Endothelial cell of umbilical vein (primary cell): ENCODE results near the gene ZNF764. TPM values are rescaled to one million over a fixed set of nuclear protein-coding genes. Genes with fewer than 3 reads are reported as not detected.

ENCODE experiments used
- BruUV-seq: library from RNA; stranded (reverse); fragments of 400-500 nt; replicated peaks from 2 replicates; lab custom pipeline; 2021; lab: Mats Ljungman, UMichigan
- CTCF ChIA-PET: fragments of 300-600, 350-600 bp; sonication (Branson Sonifier 250); formaldehyde crosslinking; loops from one replicate; lab custom pipeline; 2021; ENCODE audit warnings: antibody characterized with exemption, inconsistent platforms; lab: Charles Lee
- POLR2A ChIA-PET: fragments of 300-600, 350-600 bp; sonication (Branson Sonifier 250); formaldehyde crosslinking; loops from one replicate; lab custom pipeline; 2021; ENCODE audit warnings: antibody characterized with exemption, inconsistent platforms; lab: Charles Lee
- DNase-seq: peaks from one replicate; pipeline ENCODE4 v3.0.0-alpha.2; 2011; ENCODE audit warnings: low read depth, low spot score
- FAIRE-seq: peaks from 2 replicates; lab custom pipeline; 2011; peaks lifted over from hg19 to GRCh38; lab: Jason Lieb, UNC
- H2AFZ ChIP-seq: 2 replicates; pipeline ENCODE4 v1.6.0; 2012; ENCODE audit warnings: low read depth, low read length, control low read depth, inconsistent platforms
- H3K27ac ChIP-seq: 2 replicates; pipeline ENCODE4 v1.5.1; 2011; ENCODE audit warnings: low read depth, mild to moderate bottlenecking, control low read depth, low read length, moderate library complexity; ENCODE audit not compliant: insufficient read depth
- H3K27me3 ChIP-seq, 2 experiments: 2 replicates each; pipeline versions ENCODE4 v1.6.0 to v1.6.1; 2011; ENCODE audit warnings: low read length in 2 of 2, mixed read lengths in 1 of 2; ENCODE audit not compliant: control insufficient read depth in 2 of 2, insufficient read depth in 2 of 2
- H3K36me3 ChIP-seq, 2 experiments: 2 replicates in 1 of 2; 3 replicates in 1 of 2; pipeline ENCODE4 v1.5.1; 2011; ENCODE audit warnings: low read length in 2 of 2, mild to moderate bottlenecking in 1 of 2, moderate library complexity in 1 of 2; ENCODE audit not compliant: control insufficient read depth in 2 of 2, insufficient read depth in 2 of 2; ENCODE audit errors: extremely low read depth in 1 of 2
- H3K4me1 ChIP-seq: 3 replicates; pipeline ENCODE4 v1.5.1; 2011; ENCODE audit warnings: mild to moderate bottlenecking, low read length; ENCODE audit not compliant: control insufficient read depth, insufficient read depth; ENCODE audit errors: extremely low read depth
- H3K4me2 ChIP-seq: 2 replicates; pipeline ENCODE4 v1.6.1; 2011; ENCODE audit warnings: low read length, control low read depth, mixed read lengths; ENCODE audit not compliant: insufficient read depth
- H3K4me3 ChIP-seq, 3 experiments: fragments of 200-600 bp in 1 of 3; sonication (generic), shearing (Covaris generic) in 1 of 3; replicated peaks in 1 of 3; 2 replicates each; pipeline ENCODE4 v1.5.1; 2011 to 2016; ENCODE audit warnings: control low read depth in 3 of 3, low read length in 3 of 3, mild to moderate bottlenecking in 2 of 3, inconsistent platforms in 1 of 3, low read depth in 1 of 3, moderate library complexity in 1 of 3; ENCODE audit not compliant: insufficient read depth in 1 of 3
- H3K79me2 ChIP-seq: 2 replicates; pipeline ENCODE4 v1.6.0; 2012; ENCODE audit warnings: low read length, inconsistent platforms; ENCODE audit not compliant: control insufficient read depth, insufficient read depth
- H3K9ac ChIP-seq: replicated peaks from 2 replicates; pipeline ENCODE3; 2011; ENCODE audit warnings: low read length, control low read depth; ENCODE audit not compliant: insufficient read depth; ENCODE audit errors: extremely low read depth
- H3K9me1 ChIP-seq: replicated peaks from 3 replicates; pipeline ENCODE4 v1.6.0; 2011; ENCODE audit warnings: mild to moderate bottlenecking, low read length; ENCODE audit not compliant: control insufficient read depth, insufficient read depth; ENCODE audit errors: extremely low read depth
- H3K9me3 ChIP-seq: replicated peaks from 2 replicates; pipeline ENCODE4 v1.5.1; 2012; ENCODE audit warnings: low read length, inconsistent platforms; ENCODE audit not compliant: control insufficient read depth, insufficient read depth
- H4K20me1 ChIP-seq: replicated peaks from 2 replicates; pipeline ENCODE3; 2011; ENCODE audit warnings: mild to moderate bottlenecking, low read length; ENCODE audit not compliant: control insufficient read depth, insufficient read depth; ENCODE audit errors: extremely low read depth
- EZH2 ChIP-seq: IDR thresholded peaks from 2 replicates; pipeline ENCODE4 v1.6.1; 2012; ENCODE audit warnings: borderline replicate concordance, low read depth, mild to moderate bottlenecking, moderate library complexity, low read length, inconsistent platforms; ENCODE audit not compliant: severe bottlenecking
- FOS ChIP-seq: IDR thresholded peaks from 2 replicates; pipeline ENCODE4 v1.6.1; 2011; ENCODE audit warnings: mild to moderate bottlenecking, low read length, moderate library complexity, borderline replicate concordance; ENCODE audit not compliant: insufficient read depth
- GATA2 ChIP-seq: IDR thresholded peaks from 2 replicates; pipeline ENCODE4 v1.7.0; 2011; ENCODE audit warnings: low read depth, mild to moderate bottlenecking, moderate library complexity, mixed read lengths, low read length; ENCODE audit not compliant: insufficient read length, insufficient read depth
- JUN ChIP-seq: IDR thresholded peaks from 2 replicates; pipeline ENCODE4 v1.6.1; 2011; ENCODE audit warnings: borderline replicate concordance, low read depth; ENCODE audit not compliant: insufficient read length, insufficient read depth
- MYC ChIP-seq: IDR thresholded peaks from one replicate; pipeline ENCODE4 v1.6.1; 2011; ENCODE audit warnings: mild to moderate bottlenecking, low read depth, low read length
- POLR2A ChIP-seq: IDR thresholded peaks from 2 replicates; pipeline ENCODE4 v1.6.1; 2012; ENCODE audit warnings: low read depth, mild to moderate bottlenecking, control low read depth, low read length
- POLR2AphosphoS5 ChIP-seq: IDR thresholded peaks from 2 replicates; pipeline ENCODE4 v1.6.1; 2012; ENCODE audit warnings: low read depth, mild to moderate bottlenecking, control low read depth, low read length, moderate library complexity; ENCODE audit not compliant: insufficient read depth
- dilution Hi-C: fragments of 300-500 bp; cut with MboI; formaldehyde crosslinking; loops from one replicate; pipeline ENCODE4 v1.15.0; 2019; ENCODE audit warnings: low sequenced_read_pairs; ENCODE audit not compliant: extremely low pct_ligation_motif_present
- intact Hi-C: fragments of 100-400 bp; cut with micrococcal nuclease; formaldehyde crosslinking; loops from one replicate; pipeline ENCODE4 v1.10.0; 2022
- polyA plus RNA-seq, 4 experiments: library from polyadenylated mRNA; depleted of rRNA in 3 of 4; stranded (reverse) in 3 of 4; unstranded in 1 of 4; fragments of >200 nt; gene quantifications; 2 replicates each; pipeline versions ENCODE4 v1.2.1 to v1.2.3, GENCODE V29; 2011 to 2012; ENCODE audit warnings: missing spikeins in 1 of 4
- total RNA-seq: library from RNA; stranded (reverse); gene quantifications from 2 replicates; pipeline ENCODE4 v1.2.3, GENCODE V29; 2021
- TF ChIP-seq, protein P1 (sequence below): IDR thresholded peaks from 2 replicates; pipeline ENCODE4 v1.6.1; 2011; ENCODE audit not compliant: insufficient read depth, insufficient read length
- TF ChIP-seq, protein P2 (sequence below), 2 donors: IDR thresholded peaks; 1 replicate in 1 of 2; 2 replicates in 1 of 2; pipeline ENCODE4 v1.5.1; 2011; ENCODE audit warnings: low read length in 2 of 2, mild to moderate bottlenecking in 2 of 2, moderate library complexity in 2 of 2, control low read depth in 1 of 2, inconsistent platforms in 1 of 2, low read depth in 1 of 2; ENCODE audit not compliant: insufficient read depth in 1 of 2; ENCODE audit errors: extremely low read depth in 1 of 2

Gene ZNF764
- total and polyA plus RNA-seq, 2 donors (not counting 3 experiments of a cell fraction or from before 2014, with no cell fraction given), result 5.0 to 12.1 TPM

DNA sequence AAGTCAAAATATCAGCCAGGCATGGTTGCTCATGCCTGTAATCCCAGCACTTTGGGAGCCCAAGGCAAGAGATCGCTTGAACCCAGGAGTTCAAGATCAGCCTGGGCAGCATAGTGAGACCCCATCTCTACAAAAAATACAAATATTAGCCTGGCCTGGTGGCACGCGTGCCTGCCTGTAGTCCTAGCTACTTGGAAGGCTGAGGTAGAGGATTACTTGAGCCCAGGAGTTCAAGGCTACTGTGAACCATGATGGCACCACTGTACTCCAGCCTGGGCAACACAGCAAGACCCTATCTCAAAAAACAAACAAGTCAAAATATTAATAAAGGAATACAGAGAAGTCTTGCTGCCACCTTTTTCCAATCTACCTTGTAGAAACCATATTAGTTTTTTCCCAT is 47.8 kb upstream of the ZNF764 start:
- no peak overlapping the region for H2AFZ ChIP-seq
- H3K9me1 ChIP-seq, result no peaks in the 10 kb centered on the region
- ChIA-PET CTCF (interaction anchor here (0.6 to 1.1 kb wide), 2 partner anchors 9 to 15 kb away, joined by 3 read pairs; no protein-coding TSS in a partner anchor), POLR2A (no interaction called here)
- TF ChIP-seq FOS (no peak), EZH2 (no peak), MYC (no peak), GATA2 (no peak), POLR2A (no peak)
- H3K9me3 ChIP-seq, result no peaks in the 10 kb centered on the region
- no peak overlapping the region for H3K4me3 ChIP-seq
- H3K27me3 ChIP-seq, result no peaks in the 10 kb centered on the region
- intact Hi-C loops, result no loop called here
- no peak overlapping the region for H3K9ac ChIP-seq
- no peaks in the 10 kb centered on the region for H4K20me1 ChIP-seq
- no peak for FAIRE-seq
- dilution Hi-C loops, result no loop called here
- H3K4me2 ChIP-seq, result no peak overlapping the region
- BruUV-seq, result no TSS peak
- peaks cover 2% of the 10 kb centered on the region for H3K79me2 ChIP-seq
- H3K4me1 ChIP-seq, result peaks cover 4% of the 10 kb centered on the region
- no peak for DNase-seq
- peaks cover 0 to 22% of the 10 kb centered on the region in 2 experiments for H3K36me3 ChIP-seq
- H3K27ac ChIP-seq, result no peak overlapping the region

- Histone ChIP-seq H3K4me2 (no peak overlapping the region), H3K36me3 (peaks cover 0 to 22% of the 10 kb centered on the region in 2 experiments), H4K20me1 (no peaks in the 10 kb centered on the region), H3K27me3 (no peaks in the 10 kb centered on the region), H3K9me1 (no peaks in the 10 kb centered on the region), H3K79me2 (peaks cover 2% of the 10 kb centered on the region), H3K4me3 (no peak overlapping the region), H2AFZ (no peak overlapping the region), H3K27ac (no peak overlapping the region), H3K9ac (no peak overlapping the region), H3K9me3 (no peaks in the 10 kb centered on the region), H3K4me1 (peaks cover 4% of the 10 kb centered on the region)
- POLR2A ChIA-PET, result no interaction called here
- FAIRE-seq, result no peak
- no peak for TF ChIP-seq MYC
- TF ChIP-seq POLR2AphosphoS5, result no peak
- TF ChIP-seq, protein P1, sequence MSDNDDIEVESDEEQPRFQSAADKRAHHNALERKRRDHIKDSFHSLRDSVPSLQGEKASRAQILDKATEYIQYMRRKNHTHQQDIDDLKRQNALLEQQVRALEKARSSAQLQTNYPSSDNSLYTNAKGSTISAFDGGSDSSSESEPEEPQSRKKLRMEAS, result no peak
- TF ChIP-seq EZH2, result no peak
- TF ChIP-seq, protein P2, sequence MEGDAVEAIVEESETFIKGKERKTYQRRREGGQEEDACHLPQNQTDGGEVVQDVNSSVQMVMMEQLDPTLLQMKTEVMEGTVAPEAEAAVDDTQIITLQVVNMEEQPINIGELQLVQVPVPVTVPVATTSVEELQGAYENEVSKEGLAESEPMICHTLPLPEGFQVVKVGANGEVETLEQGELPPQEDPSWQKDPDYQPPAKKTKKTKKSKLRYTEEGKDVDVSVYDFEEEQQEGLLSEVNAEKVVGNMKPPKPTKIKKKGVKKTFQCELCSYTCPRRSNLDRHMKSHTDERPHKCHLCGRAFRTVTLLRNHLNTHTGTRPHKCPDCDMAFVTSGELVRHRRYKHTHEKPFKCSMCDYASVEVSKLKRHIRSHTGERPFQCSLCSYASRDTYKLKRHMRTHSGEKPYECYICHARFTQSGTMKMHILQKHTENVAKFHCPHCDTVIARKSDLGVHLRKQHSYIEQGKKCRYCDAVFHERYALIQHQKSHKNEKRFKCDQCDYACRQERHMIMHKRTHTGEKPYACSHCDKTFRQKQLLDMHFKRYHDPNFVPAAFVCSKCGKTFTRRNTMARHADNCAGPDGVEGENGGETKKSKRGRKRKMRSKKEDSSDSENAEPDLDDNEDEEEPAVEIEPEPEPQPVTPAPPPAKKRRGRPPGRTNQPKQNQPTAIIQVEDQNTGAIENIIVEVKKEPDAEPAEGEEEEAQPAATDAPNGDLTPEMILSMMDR (IDR thresholded peaks at IDR 0.05; ENCODE audit: extremely low read depth in 1 of 2, insufficient read depth in 1 of 2, low read depth in 1 of 2, low read length in 2 of 2), result no peak
- TF ChIP-seq FOS, result no peak
- TF ChIP-seq JUN, result no peak
- no peak for TF ChIP-seq POLR2A
- TF ChIP-seq GATA2, result no peak
- dilution Hi-C loops (no loop called here), intact Hi-C loops (no loop called here)
- DNase-seq, result no peak
- CTCF ChIA-PET, result no interaction called here
- BruUV-seq, result no TSS peak
Measured at GRCh38 chr16:30605158-30605557, 47.0 kb upstream of the ZNF764 start.
